ENCODE data around the gene UBE2I.

The UBE2I gene

GRCh38 chr16:1277617-1278282, 31.7 kb upstream of the UBE2I start:
- no peak for TF ChIP-seq CTCF (IDR thresholded peaks at IDR 0.05; ENCODE audit: low read length, missing control alignments)
- no peak for DNase-seq (ENCODE audit: low read depth)
- no peak overlapping the region for H3K4me3 ChIP-seq (replicated peaks; ENCODE audit: low read depth, low read length)

GRCh38 chr16:1278477-1278876, 31.0 kb upstream of the UBE2I start:
- H3K4me3 ChIP-seq (replicated peaks; ENCODE audit: low read depth, low read length) = no peak overlapping the region
- TF ChIP-seq CTCF (IDR thresholded peaks at IDR 0.05; ENCODE audit: low read length, missing control alignments) = no peak
- DNase-seq (ENCODE audit: low read depth) = no peak

GRCh38 chr16:1279081-1279944, 30.1 kb upstream of the UBE2I start:
- H3K4me3 ChIP-seq (replicated peaks; ENCODE audit: low read depth, low read length) = no peak overlapping the region
- DNase-seq (ENCODE audit: low read depth) = no peak
- no peak for TF ChIP-seq CTCF (IDR thresholded peaks at IDR 0.05; ENCODE audit: low read length, missing control alignments)

- H3K4me3 ChIP-seq (replicated peaks; ENCODE audit: low read depth, low read length) = no peak overlapping the region
- no peak for DNase-seq (ENCODE audit: low read depth)
- TF ChIP-seq CTCF (IDR thresholded peaks at IDR 0.05; ENCODE audit: low read length, missing control alignments) = no peak
Measured at GRCh38 chr16:1279945-1280589, 29.4 kb upstream of the UBE2I start.

- no peak for DNase-seq (ENCODE audit: low read depth)
- no peak overlapping the region for H3K4me3 ChIP-seq (replicated peaks; ENCODE audit: low read depth, low read length)
- TF ChIP-seq CTCF (IDR thresholded peaks at IDR 0.05; ENCODE audit: low read length, missing control alignments) = no peak
Measured at GRCh38 chr16:1280783-1281182, 28.7 kb upstream of the UBE2I start.

- no peak for DNase-seq (ENCODE audit: low read depth)
- H3K4me3 ChIP-seq (replicated peaks; ENCODE audit: low read depth, low read length) = no peak overlapping the region
- no peak for TF ChIP-seq CTCF (IDR thresholded peaks at IDR 0.05; ENCODE audit: low read length, missing control alignments)
Measured at GRCh38 chr16:1281517-1281916, 27.9 kb upstream of the UBE2I start.
